Measurements from ENCODE around the gene HMX2.

HMX2 gene

GRCh38 chr10:123139165-123139520, 8.8 kb upstream of the HMX2 start:
- no peak for DNase-seq (ENCODE audit: low read depth)

GRCh38 chr10:123139521-123140163, 8.3 kb upstream of the HMX2 start:
- no peak for DNase-seq (ENCODE audit: low read depth)

- DNase-seq (ENCODE audit: low read depth) = no peak
These were observed 7.6 kb upstream of the HMX2 start for GRCh38 chr10:123140164-123140982.

- no peak for DNase-seq (ENCODE audit: low read depth)
These were observed 6.9 kb upstream of the HMX2 start for GRCh38 chr10:123140983-123141390.

GRCh38 chr10:123141791-123142700, 5.9 kb upstream of the HMX2 start:
- DNase-seq (ENCODE audit: low read depth) = no peak

- DNase-seq (ENCODE audit: low read depth) = no peak
These were observed 5.2 kb upstream of the HMX2 start for GRCh38 chr10:123142701-123143161.

- DNase-seq (ENCODE audit: low read depth) = no peak
These were observed 4.6 kb upstream of the HMX2 start for GRCh38 chr10:123143162-123143824.

- DNase-seq (ENCODE audit: low read depth) = no peak
These were observed 4.1 kb upstream of the HMX2 start for GRCh38 chr10:123143825-123144168.

- peak; percentile 34 for DNase-seq (ENCODE audit: low read depth)
These were observed 3.0 kb upstream of the HMX2 start for GRCh38 chr10:123144697-123145541.

- DNase-seq (ENCODE audit: low read depth) = no peak
These were observed 2.4 kb upstream of the HMX2 start for GRCh38 chr10:123145542-123146012.

GRCh38 chr10:123146013-123146893, 1.7 kb upstream of the HMX2 start:
- DNase-seq (ENCODE audit: low read depth) = no peak

GRCh38 chr10:123146894-123147634, 872 bp upstream of the HMX2 start:
- no peak for DNase-seq (ENCODE audit: low read depth)

- no peak for DNase-seq (ENCODE audit: low read depth)
These were observed 652 bp downstream of the HMX2 start for GRCh38 chr10:123148414-123149161.

- DNase-seq (ENCODE audit: low read depth) = no peak
These were observed 1.2 kb downstream of the HMX2 start for GRCh38 chr10:123149162-123149567.

GRCh38 chr10:123149568-123150270, 1.8 kb downstream of the HMX2 start:
- DNase-seq (ENCODE audit: low read depth) = peak; percentile 43

GRCh38 chr10:123150271-123150985, 2.5 kb downstream of the HMX2 start:
- DNase-seq (ENCODE audit: low read depth) = no peak
